GM19043 (cell line): ENCODE results near the gene KCTD4.
"Not testable (repeated sequence)": the region's sequence is repeated elsewhere in the genome, so short reads cannot be mapped to it uniquely, and the experiment has no call there.

Experiments used
- ATAC-seq: cut with Tn5 transposase; IDR thresholded peaks from one replicate; pipeline ENCODE4 v1.9.1; 2021; ENCODE audit warnings: low read depth; ENCODE audit not compliant: unreplicated experiment

KCTD4 gene

GRCh38 chr13:45200701-45201232 is at the start of gene KCTD4:
TSS of gene KCTD4 (minus strand) at chr13:45201045. CDS start at chr13:45194567, 6,478 bp downstream.
- no peak for ATAC-seq

DNA sequence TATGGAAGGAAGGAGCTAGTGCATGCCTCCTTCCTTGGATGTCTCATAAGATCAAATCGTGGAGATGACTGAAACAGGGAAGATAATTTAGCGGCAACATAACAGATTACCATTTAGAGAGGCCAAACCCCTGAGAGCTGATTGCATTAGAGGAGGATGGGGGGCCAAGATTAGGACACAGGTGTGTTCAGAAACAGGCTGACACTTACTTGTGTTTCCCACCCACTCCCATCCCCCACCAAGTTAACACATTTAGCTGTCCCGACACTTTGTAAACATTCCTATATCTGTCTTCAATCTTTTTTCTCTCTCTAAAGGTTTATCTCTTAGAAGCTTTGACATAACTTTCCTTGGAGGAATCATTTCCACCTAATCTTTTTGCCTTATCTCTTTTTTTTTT is 48.8 kb upstream of the KCTD4 start:
- no peak for ATAC-seq

- not testable (repeated sequence) for ATAC-seq
Measured at GRCh38 chr13:45244736-45245135, 43.9 kb upstream of the KCTD4 start.

DNA sequence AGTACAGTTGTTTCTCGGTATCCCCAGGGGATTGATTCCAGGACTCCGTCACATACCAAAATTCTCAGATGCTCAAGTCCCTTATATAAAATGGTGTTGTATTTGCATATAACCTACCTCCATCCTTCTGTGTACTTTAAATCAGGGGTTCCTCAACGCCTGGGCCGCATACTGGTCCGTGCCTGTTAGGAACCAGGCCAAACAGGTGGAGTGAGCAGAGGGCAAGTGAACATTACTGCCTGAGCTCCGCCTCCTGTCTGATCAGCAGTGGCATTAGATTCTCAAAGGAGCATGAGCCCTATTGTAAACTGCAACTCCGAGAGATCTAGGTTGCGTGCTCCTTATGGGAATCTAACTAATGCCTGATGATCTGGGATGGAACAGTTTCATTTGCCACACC is 42.2 kb upstream of the KCTD4 start:
- no peak for ATAC-seq

GRCh38 chr13:45242524-45242923 is 41.7 kb upstream of the KCTD4 start:
- ATAC-seq = no peak

DNA sequence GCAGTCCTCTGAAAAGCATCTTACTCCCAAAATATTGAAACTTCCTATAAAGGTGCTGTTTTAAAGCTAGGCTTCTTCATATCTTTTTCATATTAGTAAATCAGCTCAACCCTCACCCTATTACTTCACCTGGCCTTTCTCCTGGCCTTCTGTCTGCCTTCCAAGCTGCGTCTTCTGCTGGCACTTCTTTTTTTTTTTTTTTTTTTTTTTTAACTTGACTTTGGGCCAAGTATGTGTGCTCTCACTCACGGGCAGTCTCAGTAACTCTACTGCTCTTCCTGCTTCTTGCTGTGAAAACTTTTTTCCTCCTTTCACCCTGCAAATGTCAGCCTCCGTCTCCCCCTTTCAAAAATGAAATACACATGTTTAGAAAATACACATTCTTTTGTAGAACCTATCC is 41.2 kb upstream of the KCTD4 start:
- no peak for ATAC-seq

DNA sequence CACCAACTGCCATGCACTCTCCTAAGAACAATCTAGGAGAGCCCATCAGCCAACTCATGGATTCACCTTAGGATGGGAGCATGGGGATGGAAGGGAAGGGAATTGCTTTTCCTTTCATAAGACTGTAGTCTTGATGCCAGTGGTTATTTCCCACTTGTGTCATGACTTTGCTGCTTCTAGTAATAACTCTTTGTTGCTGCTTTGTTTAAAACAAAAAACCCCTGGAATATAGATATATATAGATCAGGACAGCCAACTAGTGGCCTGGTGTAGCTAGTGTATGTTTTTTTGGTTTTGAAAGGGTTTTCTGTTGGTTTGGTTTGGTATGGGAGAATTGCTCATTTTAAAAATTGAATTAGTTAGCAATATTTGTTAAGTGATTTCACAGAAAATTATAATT is 39.3 kb upstream of the KCTD4 start:
- no peak for ATAC-seq

DNA sequence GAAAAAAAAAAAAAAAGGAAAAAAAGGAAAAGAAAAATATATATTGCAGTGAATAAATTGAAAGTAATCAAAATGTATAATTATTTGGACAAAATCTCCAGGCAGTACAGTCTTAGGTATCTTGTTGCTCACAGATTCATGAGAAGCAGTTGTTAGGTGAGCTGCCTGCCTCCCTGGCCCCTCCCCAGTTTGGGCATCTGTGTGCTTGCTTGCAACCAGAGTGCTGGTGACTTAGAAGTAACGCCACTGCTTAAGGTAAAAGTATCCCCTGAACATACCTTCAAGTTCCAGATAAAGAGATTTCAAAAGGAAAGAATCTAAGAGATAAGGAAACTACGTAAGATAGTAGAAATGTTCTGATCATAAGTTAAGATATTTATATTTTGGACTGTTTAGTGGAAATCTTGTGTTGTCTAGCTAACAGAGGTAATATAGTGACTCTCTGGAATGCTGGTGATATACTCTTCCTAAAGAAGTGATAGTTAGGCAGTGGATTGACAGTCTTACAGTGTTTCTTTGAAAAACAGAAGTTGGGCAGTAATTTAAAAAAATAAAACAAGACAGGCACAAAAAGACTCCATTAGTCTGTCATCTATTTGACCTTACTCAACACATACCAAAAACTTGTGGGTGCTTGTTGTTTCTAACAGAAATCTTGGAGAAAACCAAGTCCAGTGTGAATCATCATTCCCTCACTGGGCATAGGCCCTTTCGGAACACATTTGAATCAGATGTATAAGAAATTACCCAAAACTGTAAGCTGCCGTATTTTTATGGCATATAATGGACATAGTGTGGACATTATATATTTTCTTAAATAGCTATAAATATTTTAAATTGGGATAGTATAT is 38.3 kb upstream of the KCTD4 start:
- no peak for ATAC-seq

- no peak for ATAC-seq
Measured at GRCh38 chr13:45232591-45232990, 31.7 kb upstream of the KCTD4 start.

- ATAC-seq = no peak
Measured at GRCh38 chr13:45231722-45232121, 30.9 kb upstream of the KCTD4 start.

- no peak for ATAC-seq
Measured at GRCh38 chr13:45231305-45231704, 30.5 kb upstream of the KCTD4 start.

GRCh38 chr13:45229172-45229571 is 28.3 kb upstream of the KCTD4 start:
- ATAC-seq = no peak

DNA sequence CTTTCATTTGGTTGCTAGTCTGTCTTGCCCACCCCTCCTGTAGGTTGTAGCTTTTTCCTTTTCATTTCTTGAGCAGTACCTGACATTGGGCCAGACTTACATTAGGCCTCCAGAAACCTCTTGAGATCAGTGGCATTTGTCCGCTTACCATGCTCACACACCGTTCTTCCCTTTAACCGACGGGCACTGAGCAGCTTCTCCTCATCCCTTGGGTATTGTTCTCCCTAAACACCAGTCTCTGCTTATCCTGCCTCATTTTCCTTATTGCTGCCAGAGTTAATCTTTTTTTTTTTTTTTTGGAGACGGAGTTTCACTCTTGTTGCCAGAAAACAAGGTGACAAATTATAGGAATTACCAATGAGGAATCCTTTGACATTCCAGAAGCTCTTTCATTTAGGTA is 27.2 kb upstream of the KCTD4 start:
- no peak for ATAC-seq

- ATAC-seq = no peak
Measured at GRCh38 chr13:45226024-45226423, 25.2 kb upstream of the KCTD4 start.

DNA sequence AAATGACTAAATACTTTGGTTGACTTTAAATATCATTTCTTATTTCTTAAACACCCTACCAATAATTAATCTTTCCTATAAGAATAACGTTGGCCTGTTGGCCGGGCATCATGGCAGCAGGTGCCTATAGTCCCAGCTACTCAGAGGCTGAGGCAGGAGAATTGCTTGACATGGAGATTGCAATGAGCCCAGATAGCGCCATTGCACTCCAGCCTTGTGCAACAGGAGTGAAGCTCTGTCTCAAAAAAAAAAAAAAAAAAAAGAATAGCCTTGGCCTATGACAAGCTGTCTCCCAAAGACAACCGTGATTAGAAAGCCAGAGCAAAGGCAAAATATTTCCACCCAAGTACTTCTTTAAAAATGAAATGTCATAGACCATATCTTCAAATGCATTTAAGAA is 24.5 kb upstream of the KCTD4 start:
- ATAC-seq = no peak

DNA sequence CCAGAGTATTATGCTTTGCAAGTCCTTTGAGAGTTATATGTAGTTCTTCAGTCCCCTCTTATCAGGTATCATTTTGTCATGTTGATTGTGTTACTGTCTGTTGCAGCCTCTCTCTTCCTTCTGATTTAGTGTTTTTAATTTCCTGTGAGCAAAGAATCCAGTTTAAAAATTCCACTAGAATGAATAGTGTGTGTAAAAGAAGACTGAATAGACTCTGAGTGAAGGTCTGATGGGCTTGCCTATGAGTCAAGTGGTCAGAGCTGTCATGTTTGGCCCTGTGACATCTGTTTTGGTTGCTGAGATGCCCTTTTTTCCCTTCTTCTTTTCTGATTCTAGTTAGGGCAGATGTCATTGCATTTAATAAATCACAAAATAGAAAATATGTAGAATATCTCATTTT is 23.3 kb upstream of the KCTD4 start:
- no peak for ATAC-seq

DNA sequence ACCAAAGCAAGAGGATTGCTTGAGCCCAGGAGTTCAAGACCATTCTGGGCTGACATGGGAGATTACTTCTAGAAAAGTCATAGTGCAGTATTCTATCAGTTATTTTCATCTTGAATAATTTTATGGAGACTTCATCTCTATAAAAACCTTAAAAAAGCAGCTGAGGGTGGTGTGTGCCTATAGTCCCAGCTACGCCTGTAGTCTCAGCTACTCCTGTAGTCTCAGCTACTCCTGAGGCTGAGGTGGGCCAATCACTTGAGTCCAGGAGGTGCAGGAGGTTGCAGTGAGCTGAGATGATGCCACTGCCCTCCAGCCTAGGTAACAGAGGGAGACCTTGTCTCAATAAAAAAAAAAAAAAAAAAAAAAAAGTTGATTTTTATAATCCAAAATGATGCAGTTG is 22.1 kb upstream of the KCTD4 start:
- no peak for ATAC-seq

GRCh38 chr13:45222516-45222915 is 21.7 kb upstream of the KCTD4 start:
- ATAC-seq = no peak

- no peak for ATAC-seq
Measured at GRCh38 chr13:45220403-45220802, 19.6 kb upstream of the KCTD4 start.

DNA sequence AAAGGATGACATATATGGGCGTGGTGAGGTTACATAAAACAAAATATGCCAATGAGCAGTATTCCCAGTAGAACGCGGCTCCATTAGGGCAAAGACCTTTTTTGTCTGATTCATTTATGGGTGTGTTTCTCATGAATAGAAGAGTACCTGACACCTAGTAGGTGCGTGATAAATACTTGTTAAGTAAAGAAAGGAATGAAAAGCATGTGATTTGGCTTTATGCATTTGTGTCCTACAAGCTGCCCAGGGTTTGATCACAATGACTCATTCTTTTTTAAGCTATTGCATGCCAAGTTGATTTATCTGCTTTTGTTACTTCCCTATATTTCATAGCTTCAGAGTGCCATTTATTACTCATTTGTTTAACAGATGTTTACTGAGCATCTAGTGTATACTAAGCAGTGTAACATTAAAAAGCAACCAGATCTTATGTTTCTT is 19.1 kb upstream of the KCTD4 start:
- no peak for ATAC-seq

GRCh38 chr13:45219123-45219891 is 18.5 kb upstream of the KCTD4 start:
- no peak for ATAC-seq

- ATAC-seq = no peak
Measured at GRCh38 chr13:45218689-45219088, 17.8 kb upstream of the KCTD4 start.
